T1000 (cell line): ENCODE measurements around the gene MINDY2.
"Not testable (repeated sequence)": the region's sequence is repeated elsewhere in the genome, so short reads cannot be mapped to it uniquely, and the experiment has no call there.

Experiments used
- DNase-seq: peaks from one replicate; lab custom pipeline; 2025; ENCODE audit warnings: mixed read lengths; lab: John Stamatoyannopoulos, UW

Gene MINDY2

GRCh38 chr15:58755350-58755749, 15.8 kb upstream of the MINDY2 start:
- no peak for DNase-seq

- DNase-seq: no peak
Observed at GRCh38 chr15:58755956-58756355, 15.1 kb upstream of the MINDY2 start.

- DNase-seq: no peak
Observed at GRCh38 chr15:58758141-58758540, 13.0 kb upstream of the MINDY2 start.

- no peak for DNase-seq
Observed at GRCh38 chr15:58760385-58761009, 10.6 kb upstream of the MINDY2 start.

GRCh38 chr15:58761010-58761388, 10.1 kb upstream of the MINDY2 start:
- DNase-seq: no peak

GRCh38 chr15:58762285-58762684, 8.8 kb upstream of the MINDY2 start:
- no peak for DNase-seq

GRCh38 chr15:58762731-58763130, 8.4 kb upstream of the MINDY2 start:
- DNase-seq: no peak

- no peak for DNase-seq
Observed at GRCh38 chr15:58764468-58764867, 6.6 kb upstream of the MINDY2 start.

- DNase-seq: no peak
Observed at GRCh38 chr15:58766290-58766689, 4.8 kb upstream of the MINDY2 start.

GRCh38 chr15:58768601-58769004, 2.5 kb upstream of the MINDY2 start:
- DNase-seq: not testable (repeated sequence)

GRCh38 chr15:58770519-58770856, 614 bp upstream of the MINDY2 start:
- DNase-seq: peak; percentile 60

- no peak for DNase-seq
Observed at GRCh38 chr15:58771621-58772250, 634 bp downstream of the MINDY2 start.

- no peak for DNase-seq
Observed at GRCh38 chr15:58773024-58773423, 1.9 kb downstream of the MINDY2 start.

GRCh38 chr15:58775402-58775801, 4.3 kb downstream of the MINDY2 start:
- DNase-seq: no peak

GRCh38 chr15:58777107-58777506, 6.0 kb downstream of the MINDY2 start:
- no peak for DNase-seq

- DNase-seq: no peak
Observed at GRCh38 chr15:58779554-58779953, 8.5 kb downstream of the MINDY2 start.

GRCh38 chr15:58785355-58785754, 14.3 kb downstream of the MINDY2 start:
- DNase-seq: no peak

- DNase-seq: no peak
Observed at GRCh38 chr15:58788056-58788710, 17.1 kb downstream of the MINDY2 start.

GRCh38 chr15:58793862-58794261, 22.8 kb downstream of the MINDY2 start:
- DNase-seq: no peak

- no peak for DNase-seq
Observed at GRCh38 chr15:58795825-58796224, 24.7 kb downstream of the MINDY2 start.

- no peak for DNase-seq
Observed at GRCh38 chr15:58797505-58797904, 26.4 kb downstream of the MINDY2 start.

GRCh38 chr15:58805095-58805494, 34.0 kb downstream of the MINDY2 start:
- DNase-seq: no peak

GRCh38 chr15:58823267-58823666, 52.2 kb downstream of the MINDY2 start:
- DNase-seq: not testable (repeated sequence)

- no peak for DNase-seq
Observed at GRCh38 chr15:58830556-58830955, 59.5 kb downstream of the MINDY2 start.
